DMS 273 treated with DMSO at 0.1 percent for 48 hours (cell line): ENCODE measurements around the gene MAD2L1BP.
"Not testable (repeated sequence)": the region's sequence is repeated elsewhere in the genome, so short reads cannot be mapped to it uniquely, and the experiment has no call there.

ENCODE experiments used
- DNase-seq: peaks from one replicate; lab custom pipeline; 2025; lab: John Stamatoyannopoulos, UW

The MAD2L1BP gene

GRCh38 chr6:43635387-43636307, at the start of gene MAD2L1BP:
MAD2L1BP (plus strand) TSS chr6:43635840; CDS start chr6:43635876, 36 bp downstream.
- peak; percentile 67 for DNase-seq

GRCh38 chr6:43588194-43588593, 47.4 kb upstream of the MAD2L1BP start:
- no peak for DNase-seq

GRCh38 chr6:43589564-43589963, 46.1 kb upstream of the MAD2L1BP start:
- not testable (repeated sequence) for DNase-seq

GRCh38 chr6:43593938-43594337, 41.7 kb upstream of the MAD2L1BP start:
- DNase-seq = no peak

- DNase-seq = no peak
Measured at GRCh38 chr6:43600595-43600994, 35.0 kb upstream of the MAD2L1BP start.

- no peak for DNase-seq
Measured at GRCh38 chr6:43604174-43604573, 31.5 kb upstream of the MAD2L1BP start.

- no peak for DNase-seq
Measured at GRCh38 chr6:43606019-43606418, 29.6 kb upstream of the MAD2L1BP start.

- DNase-seq = peak; percentile 14
Measured at GRCh38 chr6:43608310-43608763, 27.3 kb upstream of the MAD2L1BP start.

GRCh38 chr6:43608807-43609206, 26.8 kb upstream of the MAD2L1BP start:
- no peak for DNase-seq

GRCh38 chr6:43609402-43609801, 26.2 kb upstream of the MAD2L1BP start:
- DNase-seq = no peak

GRCh38 chr6:43610431-43610830, 25.2 kb upstream of the MAD2L1BP start:
- DNase-seq = no peak

- no peak for DNase-seq
Measured at GRCh38 chr6:43613721-43614395, 21.8 kb upstream of the MAD2L1BP start.

GRCh38 chr6:43614396-43614730, 21.3 kb upstream of the MAD2L1BP start:
- DNase-seq = no peak

- no peak for DNase-seq
Measured at GRCh38 chr6:43616725-43617472, 18.7 kb upstream of the MAD2L1BP start.

- DNase-seq = no peak
Measured at GRCh38 chr6:43621078-43621835, 14.4 kb upstream of the MAD2L1BP start.

GRCh38 chr6:43621836-43622180, 13.8 kb upstream of the MAD2L1BP start:
- no peak for DNase-seq

- no peak for DNase-seq
Measured at GRCh38 chr6:43622541-43622940, 13.1 kb upstream of the MAD2L1BP start.

GRCh38 chr6:43623880-43624785, 11.5 kb upstream of the MAD2L1BP start:
- no peak for DNase-seq

GRCh38 chr6:43624786-43625288, 10.8 kb upstream of the MAD2L1BP start:
- no peak for DNase-seq

- no peak for DNase-seq
Measured at GRCh38 chr6:43625393-43625992, 10.1 kb upstream of the MAD2L1BP start.
